SK-N-SH (cell line): ENCODE measurements around the gene LDHD.

ENCODE experiments used
- CTCF ChIP-seq: fragments of 200-600 bp; sonication (generic); IDR thresholded peaks from 2 replicates; pipeline ENCODE4 v1.6.1; 2017; ENCODE audit warnings: antibody characterized with exemption, mild to moderate bottlenecking, moderate library complexity
- TF ChIP-seq, protein P1 (sequence below): fragments of 150-350 bp; IDR thresholded peaks from 2 replicates; pipeline ENCODE4 v1.6.1; 2016; ENCODE audit warnings: mild to moderate bottlenecking, low read depth, low read length

- TF ChIP-seq, protein P1, sequence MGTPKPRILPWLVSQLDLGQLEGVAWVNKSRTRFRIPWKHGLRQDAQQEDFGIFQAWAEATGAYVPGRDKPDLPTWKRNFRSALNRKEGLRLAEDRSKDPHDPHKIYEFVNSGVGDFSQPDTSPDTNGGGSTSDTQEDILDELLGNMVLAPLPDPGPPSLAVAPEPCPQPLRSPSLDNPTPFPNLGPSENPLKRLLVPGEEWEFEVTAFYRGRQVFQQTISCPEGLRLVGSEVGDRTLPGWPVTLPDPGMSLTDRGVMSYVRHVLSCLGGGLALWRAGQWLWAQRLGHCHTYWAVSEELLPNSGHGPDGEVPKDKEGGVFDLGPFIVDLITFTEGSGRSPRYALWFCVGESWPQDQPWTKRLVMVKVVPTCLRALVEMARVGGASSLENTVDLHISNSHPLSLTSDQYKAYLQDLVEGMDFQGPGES = no peak
- no peak for TF ChIP-seq CTCF
Observed at GRCh38 chr16:75075688-75076268, 40.8 kb downstream of the LDHD start.
